SK-N-SH (cell line): ENCODE measurements around the gene IGFBPL1. TPM values are rescaled to one million over a fixed set of nuclear protein-coding genes. Genes with fewer than 3 reads are reported as not detected.

ENCODE experiments used
- CTCF ChIA-PET: fragments of 300-600, 350-600 bp; formaldehyde crosslinking; extraction: SDS; loops from one replicate; lab custom pipeline; 2021; lab: Yijun Ruan, JAX
- POLR2A ChIA-PET: fragments of 350-600 bp; sonication (Branson Sonifier 250); formaldehyde crosslinking; extraction: SDS; loops from one replicate; lab custom pipeline; 2020; ENCODE audit warnings: antibody characterized with exemption, inconsistent platforms; lab: Yijun Ruan, JAX
- DNase-seq: peaks from one replicate; pipeline ENCODE4 v3.0.0; 2012
- H2AFZ ChIP-seq: fragments of 200-600 bp; sonication (generic); 2 replicates; pipeline ENCODE4 v1.8.1; 2016; ENCODE audit warnings: antibody characterized with exemption, mild to moderate bottlenecking, low read depth
- H3F3A ChIP-seq: fragments of 200-600 bp; sonication (generic); replicated peaks from 2 replicates; pipeline ENCODE3; 2016; ENCODE audit warnings: antibody characterized with exemption, mild to moderate bottlenecking; ENCODE audit not compliant: insufficient read depth
- H3K27ac ChIP-seq, 2 experiments: fragments of 200-500 bp in 1 of 2; fragments of 200-600 bp in 1 of 2; sonication (Bioruptor generic) in 1 of 2; sonication (generic), shearing (Covaris generic) in 1 of 2; 2 replicates each; pipeline versions ENCODE4 v1.5.1 to v1.6.1; 2014 to 2016; ENCODE audit warnings: low read depth in 2 of 2, inconsistent platforms in 1 of 2, low read length in 1 of 2, mild to moderate bottlenecking in 1 of 2, mixed read lengths in 1 of 2
- H3K27me3 ChIP-seq: fragments of 200-600 bp; sonication (generic), shearing (Covaris generic); 2 replicates; pipeline ENCODE4 v1.6.1; 2016; ENCODE audit warnings: mixed run types; ENCODE audit not compliant: insufficient read depth
- H3K36me3 ChIP-seq, 2 experiments: fragments of 200-500 bp in 1 of 2; fragments of 200-600 bp in 1 of 2; sonication (Bioruptor generic) in 1 of 2; sonication (generic) in 1 of 2; replicated peaks in 1 of 2; 2 replicates each; pipeline versions ENCODE3 to v1.5.1; 2014 to 2016; ENCODE audit warnings: low read length in 1 of 2, mild to moderate bottlenecking in 1 of 2; ENCODE audit not compliant: insufficient read depth in 2 of 2, control insufficient read depth in 1 of 2
- H3K4me1 ChIP-seq, 2 experiments: fragments of 200-500 bp in 1 of 2; fragments of 200-600 bp in 1 of 2; sonication (Bioruptor generic) in 1 of 2; sonication (generic), shearing (Covaris generic) in 1 of 2; 2 replicates each; pipeline versions ENCODE4 v1.5.1 to v1.6.1; 2014 to 2016; ENCODE audit warnings: low read depth in 1 of 2, low read length in 1 of 2, mixed run types in 1 of 2; ENCODE audit not compliant: insufficient read depth in 2 of 2, control insufficient read depth in 1 of 2
- H3K4me2 ChIP-seq: fragments of 200-600 bp; sonication (generic), shearing (Covaris generic); 2 replicates; pipeline ENCODE4 v1.6.1; 2017; ENCODE audit warnings: mixed run types
- H3K4me3 ChIP-seq, 2 experiments: fragments of 200-500 bp in 1 of 2; fragments of 200-600 bp in 1 of 2; sonication (Bioruptor generic) in 1 of 2; sonication (generic), shearing (Covaris generic) in 1 of 2; 2 replicates each; pipeline versions ENCODE4 v1.5.1 to v1.8.1; 2014 to 2016; ENCODE audit warnings: low read depth in 2 of 2, inconsistent platforms in 1 of 2, low read length in 1 of 2, mild to moderate bottlenecking in 1 of 2, mixed read lengths in 1 of 2, moderate library complexity in 1 of 2
- H3K79me2 ChIP-seq: fragments of 200-600 bp; sonication (generic); 2 replicates; pipeline ENCODE4 v1.8.1; 2017; ENCODE audit warnings: mild to moderate bottlenecking; ENCODE audit not compliant: insufficient read depth
- H3K9ac ChIP-seq: fragments of 200-600 bp; sonication (generic); 2 replicates; pipeline ENCODE4 v1.6.1; 2017; ENCODE audit warnings: mixed run types
- H3K9me2 ChIP-seq: fragments of 200-600 bp; sonication (generic); 2 replicates; pipeline ENCODE4 v1.6.1; 2017; ENCODE audit warnings: mixed run types
- H3K9me3 ChIP-seq: fragments of 200-600 bp; sonication (generic); 2 replicates; pipeline ENCODE4 v1.6.1; 2017; ENCODE audit warnings: mixed run types, mild to moderate bottlenecking, moderate library complexity
- H4K20me1 ChIP-seq: fragments of 200-600 bp; sonication (generic); 2 replicates; pipeline ENCODE4 v1.6.1; 2017; ENCODE audit warnings: mild to moderate bottlenecking, mixed run types; ENCODE audit not compliant: insufficient read depth
- ELF1 ChIP-seq: IDR thresholded peaks from 2 replicates; pipeline ENCODE4 v1.4.0; 2012
- EP300 ChIP-seq, 2 experiments: IDR thresholded peaks; 2 replicates each; pipeline versions ENCODE4 v1.4.0 to v1.6.1; 2012; ENCODE audit warnings: borderline replicate concordance in 1 of 2, low read depth in 1 of 2, low read length in 1 of 2
- FOSL2 ChIP-seq: IDR thresholded peaks from 2 replicates; pipeline ENCODE4 v1.4.0; 2012; ENCODE audit warnings: low read depth, mild to moderate bottlenecking, moderate library complexity, borderline replicate concordance
- FOXJ3 ChIP-seq: sonication (generic); formaldehyde crosslinking; IDR thresholded peaks from 2 replicates; pipeline ENCODE4 v1.5.1; 2020; ENCODE audit warnings: mild to moderate bottlenecking, missing genetic modification reagents
- GATA2 ChIP-seq: sonication (generic); formaldehyde crosslinking; IDR thresholded peaks from 2 replicates; pipeline ENCODE4 v1.5.0; 2020; ENCODE audit warnings: mild to moderate bottlenecking, missing genetic modification reagents
- IRF3 ChIP-seq: fragments of 150-350 bp; IDR thresholded peaks from 2 replicates; pipeline ENCODE4 v1.6.1; 2016; ENCODE audit warnings: mild to moderate bottlenecking, low read depth, low read length
- MAX ChIP-seq: IDR thresholded peaks from 2 replicates; pipeline ENCODE4 v1.4.0; 2012; ENCODE audit warnings: low read depth
- MXI1 ChIP-seq: IDR thresholded peaks from 2 replicates; pipeline ENCODE4 v1.6.1; 2012; ENCODE audit warnings: mild to moderate bottlenecking, low read depth, low read length, improper control_type of control experiment
- NFIC ChIP-seq: IDR thresholded peaks from 2 replicates; pipeline ENCODE4 v1.4.0; 2012; ENCODE audit warnings: borderline replicate concordance
- PBX3 ChIP-seq: IDR thresholded peaks from 2 replicates; pipeline ENCODE4; 2012
- RCOR1 ChIP-seq: fragments of 150-350 bp; IDR thresholded peaks from 2 replicates; pipeline ENCODE4 v1.6.1; 2017; ENCODE audit warnings: antibody characterized with exemption, low read length
- RXRA ChIP-seq: IDR thresholded peaks from 2 replicates; pipeline ENCODE4 v1.4.0; 2012; ENCODE audit warnings: low read depth, mild to moderate bottlenecking, borderline replicate concordance
- TCF12 ChIP-seq: IDR thresholded peaks from 2 replicates; pipeline ENCODE4 v1.4.0; 2012
- WGBS: methylation state at CpG from one replicate; pipeline ENCODE4 v1.1.6; 2017; ENCODE audit warnings: low lambda C conversion rate; 5-methylcytosine and 5-hydroxymethylcytosine counted together
- polyA plus RNA-seq, 3 experiments: library from polyadenylated mRNA; depleted of rRNA; stranded (reverse); fragments of >200 nt; gene quantifications; 2 replicates each; pipeline ENCODE4 v1.2.3, GENCODE V29; 2012

IGFBPL1 gene
- polyA plus RNA-seq, 1 of the 3 experiments (the other 2 are of a cell fraction) = 0.41 TPM

GRCh38 chr9:38414040-38414723, 10.1 kb downstream of the IGFBPL1 start:
- ChIA-PET CTCF (interaction anchor here (1.1 to 10.2 kb wide), 3 partner anchors 14 to 501 kb away, joined by 5 to 93 read pairs (median 27); no protein-coding TSS in a partner anchor), POLR2A (interaction anchor here (1.5 kb wide), 1 partner anchor 9 kb away, joined by 5 read pairs; no protein-coding TSS in a partner anchor)
- 68% methylated on average over 18 of the region's 24 CpGs for WGBS
- H3F3A ChIP-seq = no peaks in the 10 kb centered on the region
- H3K27ac ChIP-seq = no peak overlapping the region
- no peaks in the 10 kb centered on the region for H4K20me1 ChIP-seq
- H3K36me3 ChIP-seq = peaks cover 0 to 3% of the 10 kb centered on the region in 2 experiments
- H3K27me3 ChIP-seq = peaks cover 22% of the 10 kb centered on the region
- no peaks in the 10 kb centered on the region for H3K9me3 ChIP-seq
- no peak overlapping the region for H3K9ac ChIP-seq
- no peak overlapping the region for H3K4me2 ChIP-seq
- no peak for TF ChIP-seq NFIC
- TF ChIP-seq TCF12 = no peak
- TF ChIP-seq RXRA = no peak
- TF ChIP-seq ELF1 = no peak
- no peak for TF ChIP-seq PBX3
- H2AFZ ChIP-seq = no peak overlapping the region
- peaks cover 0 to 32% of the 10 kb centered on the region in 2 experiments; a peak in 1 of 4 replicates for H3K4me1 ChIP-seq
- no peaks in the 10 kb centered on the region for H3K9me2 ChIP-seq
- no peak overlapping the region for H3K4me3 ChIP-seq
- no peak for DNase-seq
- no peaks in the 10 kb centered on the region for H3K79me2 ChIP-seq

- H3K4me1 ChIP-seq = peaks cover 0 to 25% of the 10 kb centered on the region in 2 experiments; a peak in 1 of 4 replicates
- H3K27ac ChIP-seq = no peak overlapping the region
- no peaks in the 10 kb centered on the region for H3F3A ChIP-seq
- DNase-seq = no peak
- peaks cover 17% of the 10 kb centered on the region for H3K27me3 ChIP-seq
- H3K36me3 ChIP-seq = peaks cover 0 to 3% of the 10 kb centered on the region in 2 experiments
- POLR2A ChIA-PET = no interaction called here
- WGBS = 34% methylated on average over 6 of the region's 7 CpGs
- H2AFZ ChIP-seq = no peak overlapping the region
- no peaks in the 10 kb centered on the region for H3K79me2 ChIP-seq
- no peak for TF ChIP-seq IRF3
- no peak for TF ChIP-seq MAX
- no peak for TF ChIP-seq MXI1
- TF ChIP-seq PBX3 = no peak
- no peak for TF ChIP-seq EP300 (IDR thresholded peaks at IDR 0.05; ENCODE audit: borderline replicate concordance in 1 of 2, low read depth in 1 of 2, low read length in 1 of 2)
- TF ChIP-seq FOXJ3 (CRISPR knock-in tag) = no peak
- no peak for TF ChIP-seq RCOR1
- TF ChIP-seq FOSL2 = no peak
- no peak for TF ChIP-seq GATA2 (CRISPR knock-in tag)
- TF ChIP-seq, all 33 proteins: peak for 0
- Histone ChIP-seq H3K4me2 (no peak overlapping the region), H3K9me3 (no peaks in the 10 kb centered on the region), H3K9me2 (no peaks in the 10 kb centered on the region), H3K9ac (no peak overlapping the region), H4K20me1 (no peaks in the 10 kb centered on the region), H3K4me3 (no peak overlapping the region)
- CTCF ChIA-PET = no interaction called here
Measured at GRCh38 chr9:38413283-38413682, 11.0 kb downstream of the IGFBPL1 start.
